Trophoblast cell (in vitro differentiated cells and primary cell): ENCODE data around the gene KCNJ15.

ENCODE experiments used
- DNase-seq, 2 donors: peaks; one replicate each; pipeline ENCODE4 v3.0.0-alpha.2; 2016
- H2AFZ ChIP-seq: 2 replicates; pipeline ENCODE4 v1.6.1; 2013; ENCODE audit warnings: low read length, moderate library complexity, mild to moderate bottlenecking; ENCODE audit not compliant: insufficient read depth, poor library complexity
- H2AK5ac ChIP-seq: 2 replicates; pipeline ENCODE4 v1.6.1; 2013; ENCODE audit warnings: mild to moderate bottlenecking, low read length
- H2BK120ac ChIP-seq: 2 replicates; pipeline ENCODE4 v1.6.1; 2013; ENCODE audit warnings: low read length, mild to moderate bottlenecking, moderate library complexity; ENCODE audit not compliant: insufficient read depth, poor library complexity
- H2BK12ac ChIP-seq: 2 replicates; pipeline ENCODE4 v1.6.1; 2013; ENCODE audit warnings: mild to moderate bottlenecking, low read length, moderate library complexity
- H2BK5ac ChIP-seq: 2 replicates; pipeline ENCODE4 v1.6.1; 2013; ENCODE audit warnings: low read length, low read depth, moderate library complexity, mild to moderate bottlenecking; ENCODE audit not compliant: poor library complexity
- H3K14ac ChIP-seq: 2 replicates; pipeline ENCODE4 v1.6.1; 2013; ENCODE audit warnings: mild to moderate bottlenecking, low read length
- H3K18ac ChIP-seq: 2 replicates; pipeline ENCODE4 v1.6.1; 2013; ENCODE audit warnings: mild to moderate bottlenecking, low read length
- H3K23ac ChIP-seq: 2 replicates; pipeline ENCODE4 v1.6.1; 2013; ENCODE audit warnings: low read length
- H3K27ac ChIP-seq: 2 replicates; pipeline ENCODE4 v1.5.1; 2013; ENCODE audit warnings: low read depth, mild to moderate bottlenecking, inconsistent platforms, low read length, moderate library complexity
- H3K27me3 ChIP-seq: 2 replicates; pipeline ENCODE4 v1.6.1; 2013; ENCODE audit warnings: inconsistent platforms, mild to moderate bottlenecking, low read length, moderate library complexity; ENCODE audit not compliant: insufficient read depth
- H3K36me3 ChIP-seq, 2 experiments: 1 replicate in 1 of 2; 2 replicates in 1 of 2; pipeline ENCODE4 v1.6.1; 2013; ENCODE audit warnings: low read length in 2 of 2, mild to moderate bottlenecking in 2 of 2, moderate library complexity in 1 of 2; ENCODE audit not compliant: insufficient read depth in 2 of 2, control insufficient read depth in 1 of 2
- H3K4ac ChIP-seq: 2 replicates; pipeline ENCODE4 v1.6.1; 2013; ENCODE audit warnings: low read depth, mild to moderate bottlenecking, low read length, moderate library complexity
- H3K4me1 ChIP-seq, 2 experiments: 1 replicate in 1 of 2; 2 replicates in 1 of 2; pipeline ENCODE4 v1.6.1; 2013; ENCODE audit warnings: low read length in 2 of 2, mild to moderate bottlenecking in 2 of 2, moderate library complexity in 1 of 2; ENCODE audit not compliant: insufficient read depth in 2 of 2, control insufficient read depth in 1 of 2
- H3K4me2 ChIP-seq: 2 replicates; pipeline ENCODE4 v1.6.1; 2013; ENCODE audit warnings: inconsistent platforms, mild to moderate bottlenecking, low read length, moderate library complexity
- H3K4me3 ChIP-seq: 2 replicates; pipeline ENCODE4 v1.5.1; 2013; ENCODE audit warnings: mild to moderate bottlenecking, low read depth, low read length, inconsistent platforms
- H3K79me1 ChIP-seq: one replicate; pipeline ENCODE4 v1.6.1; 2013; ENCODE audit warnings: low read length
- H3K79me2 ChIP-seq: 2 replicates; pipeline ENCODE4 v1.6.1; 2013; ENCODE audit warnings: low read length, mild to moderate bottlenecking; ENCODE audit not compliant: control insufficient read depth, insufficient read depth, poor library complexity
- H3K9ac ChIP-seq: 2 replicates; pipeline ENCODE4 v1.6.1; 2013; ENCODE audit warnings: mild to moderate bottlenecking, low read length
- H3K9me3 ChIP-seq: 2 replicates; pipeline ENCODE4 v1.6.1; 2013; ENCODE audit warnings: low read depth, mild to moderate bottlenecking, control low read depth, inconsistent platforms, low read length; ENCODE audit not compliant: insufficient read depth
- H4K12ac ChIP-seq: 2 replicates; pipeline ENCODE4 v1.6.1; 2013; ENCODE audit warnings: low read depth, mild to moderate bottlenecking, low read length, moderate library complexity
- H4K8ac ChIP-seq: 2 replicates; pipeline ENCODE4 v1.6.1; 2013; ENCODE audit warnings: low read depth, mild to moderate bottlenecking, low read length, moderate library complexity
- H4K91ac ChIP-seq: one replicate; pipeline ENCODE4 v1.6.1; 2013; ENCODE audit warnings: low read depth, mild to moderate bottlenecking, low read length, moderate library complexity
- WGBS: extraction: QIAGEN DNeasy Blood & Tissue Kit; methylation state at CpG from one replicate; pipeline ENCODE4 v1.1.7; 2013; ENCODE audit warnings: missing lambda C conversion rate; ENCODE audit not compliant: insufficient read length, insufficient coverage; ENCODE audit errors: extremely low coverage; 5-methylcytosine and 5-hydroxymethylcytosine counted together

KCNJ15 gene

GRCh38 chr21:38254970-38255369 lies 1.8 kb upstream of the KCNJ15 start:
- Histone ChIP-seq H3K18ac (no peak overlapping the region), H4K91ac (no peak overlapping the region), H3K27ac (no peak overlapping the region), H3K9ac (no peak overlapping the region), H2BK5ac (no peak overlapping the region), H3K4me1 (peaks cover 3 to 10% of the 10 kb centered on the region in 2 experiments), H2BK12ac (no peak overlapping the region), H2AFZ (no peak overlapping the region), H3K23ac (no peak overlapping the region), H3K4ac (no peak overlapping the region), H3K36me3 (no peaks in the 10 kb centered on the region), H3K79me1 (no peaks in the 10 kb centered on the region), H3K27me3 (no peaks in the 10 kb centered on the region), H4K8ac (no peak overlapping the region), H3K14ac (no peak overlapping the region), H2AK5ac (no peak overlapping the region), H3K4me2 (no peak overlapping the region), H3K9me3 (no peaks in the 10 kb centered on the region), H2BK120ac (no peak overlapping the region), H3K79me2 (no peaks in the 10 kb centered on the region), H3K4me3 (no peak overlapping the region), H4K12ac (no peak overlapping the region)
- WGBS: no CpG with 5 or more reads among the region's 3 CpGs
- DNase-seq: no peak

GRCh38 chr21:38255571-38256117 lies 1.1 kb upstream of the KCNJ15 start:
- Histone ChIP-seq H3K23ac (no peak overlapping the region), H3K18ac (no peak overlapping the region), H3K14ac (no peak overlapping the region), H3K4ac (no peak overlapping the region), H3K4me1 (peaks cover 3 to 10% of the 10 kb centered on the region in 2 experiments), H3K9me3 (no peaks in the 10 kb centered on the region), H3K4me3 (no peak overlapping the region), H4K8ac (no peak overlapping the region), H2AFZ (no peak overlapping the region), H2BK120ac (no peak overlapping the region), H3K27ac (no peak overlapping the region), H3K27me3 (no peaks in the 10 kb centered on the region), H3K4me2 (no peak overlapping the region), H2BK5ac (no peak overlapping the region), H2AK5ac (no peak overlapping the region), H3K36me3 (no peaks in the 10 kb centered on the region), H2BK12ac (no peak overlapping the region), H4K91ac (peak overlapping the region; percentile 39), H3K79me2 (no peaks in the 10 kb centered on the region), H3K9ac (no peak overlapping the region), H4K12ac (no peak overlapping the region), H3K79me1 (no peaks in the 10 kb centered on the region)
- DNase-seq: no peak
- no CpG with 5 or more reads among the region's 9 CpGs for WGBS

- no peak overlapping the region for H2BK12ac ChIP-seq
- H2BK5ac ChIP-seq: no peak overlapping the region
Observed at GRCh38 chr21:38257667-38258066, 876 bp downstream of the KCNJ15 start.

GRCh38 chr21:38258521-38259485 lies 2.0 kb downstream of the KCNJ15 start:
- Histone ChIP-seq H3K9ac (no peak overlapping the region), H3K14ac (no peak overlapping the region), H3K36me3 (no peaks in the 10 kb centered on the region), H3K79me2 (no peaks in the 10 kb centered on the region), H3K27ac (no peak overlapping the region), H2BK5ac (no peak overlapping the region), H3K27me3 (no peaks in the 10 kb centered on the region), H4K12ac (no peak overlapping the region), H3K23ac (no peak overlapping the region), H3K79me1 (no peaks in the 10 kb centered on the region), H2BK12ac (no peak overlapping the region), H3K4me1 (peaks cover 3 to 10% of the 10 kb centered on the region in 2 experiments), H4K91ac (no peak overlapping the region), H3K4me3 (no peak overlapping the region), H2AFZ (no peak overlapping the region), H3K4ac (no peak overlapping the region), H4K8ac (no peak overlapping the region), H3K18ac (no peak overlapping the region), H2AK5ac (no peak overlapping the region), H3K4me2 (no peak overlapping the region), H2BK120ac (no peak overlapping the region), H3K9me3 (peaks cover 2% of the 10 kb centered on the region)
- peak; percentile 71 to 84 for DNase-seq
- WGBS: no CpG with 5 or more reads among the region's 17 CpGs

More at GRCh38 chr21:38257667-38258066, 876 bp downstream of the KCNJ15 start:
- DNase-seq: no peak
- no peak overlapping the region for H2BK120ac ChIP-seq
- no peaks in the 10 kb centered on the region for H3K79me1 ChIP-seq
- no peak overlapping the region for H3K18ac ChIP-seq
- WGBS: no CpG with 5 or more reads among the region's 5 CpGs
- H3K4me2 ChIP-seq: no peak overlapping the region
- H3K9ac ChIP-seq: no peak overlapping the region
- no peaks in the 10 kb centered on the region for H3K27me3 ChIP-seq
- no peak overlapping the region for H2AFZ ChIP-seq
- no peak overlapping the region for H3K14ac ChIP-seq
- H3K4me3 ChIP-seq: no peak overlapping the region
- no peak overlapping the region for H4K12ac ChIP-seq
- H3K36me3 ChIP-seq: no peaks in the 10 kb centered on the region
- H3K9me3 ChIP-seq: no peaks in the 10 kb centered on the region
- no peak overlapping the region for H2AK5ac ChIP-seq
- no peak overlapping the region for H3K4ac ChIP-seq
- no peak overlapping the region for H4K8ac ChIP-seq
- no peak overlapping the region for H4K91ac ChIP-seq
- peaks cover 3 to 10% of the 10 kb centered on the region in 2 experiments for H3K4me1 ChIP-seq
- H3K27ac ChIP-seq: no peak overlapping the region
- no peaks in the 10 kb centered on the region for H3K79me2 ChIP-seq
- no peak overlapping the region for H3K23ac ChIP-seq
